HEK293T (cell line): ENCODE measurements around the gene DOCK10.
A peak's percentile ranks its signal among the peaks of the same experiment; 100 is the strongest.

Experiments
- CTCF ChIA-PET: fragments of 350-600 bp; formaldehyde crosslinking; extraction: SDS; loops from one replicate; lab custom pipeline; 2021; ENCODE audit warnings: antibody characterized with exemption, inconsistent platforms; lab: Yijun Ruan, JAX
- POLR2A ChIA-PET: fragments of 350-600 bp; formaldehyde crosslinking; extraction: SDS; loops from one replicate; lab custom pipeline; 2020; ENCODE audit warnings: antibody characterized with exemption, inconsistent platforms; lab: Yijun Ruan, JAX
- DNase-seq: peaks from one replicate; pipeline ENCODE4 v3.0.0; 2012; ENCODE audit warnings: mixed read lengths; ENCODE audit errors: extremely low spot score
- ARNT ChIP-seq: fragments of 450-650 bp; IDR thresholded peaks from 2 replicates; pipeline ENCODE4 v1.6.1; 2017; ENCODE audit warnings: mild to moderate bottlenecking
- BHLHE40 ChIP-seq: fragments of 450-650 bp; IDR thresholded peaks from 2 replicates; pipeline ENCODE4 v1.6.1; 2016; ENCODE audit warnings: mild to moderate bottlenecking, moderate library complexity, borderline replicate concordance
- CTBP1 ChIP-seq: fragments of 450-650 bp; IDR thresholded peaks from 2 replicates; pipeline ENCODE4 v1.6.1; 2016; ENCODE audit warnings: borderline replicate concordance
- ELF4 ChIP-seq: fragments of 450-650 bp; IDR thresholded peaks from 2 replicates; pipeline ENCODE4 v1.6.1; 2017; ENCODE audit warnings: antibody characterized with exemption
- FOXA1 ChIP-seq: fragments of 450-650 bp; IDR thresholded peaks from 2 replicates; pipeline ENCODE4 v1.6.1; 2016; ENCODE audit warnings: mild to moderate bottlenecking
- FOXK2 ChIP-seq: fragments of 450-650 bp; IDR thresholded peaks from 2 replicates; pipeline ENCODE4 v1.6.1; 2016; ENCODE audit warnings: mild to moderate bottlenecking
- FOXM1 ChIP-seq: fragments of 450-650 bp; IDR thresholded peaks from 2 replicates; pipeline ENCODE4 v1.6.1; 2017; ENCODE audit warnings: mild to moderate bottlenecking, borderline replicate concordance
- HDGF ChIP-seq: fragments of 450-650 bp; IDR thresholded peaks from 2 replicates; pipeline ENCODE4 v1.6.1; 2017; ENCODE audit warnings: antibody characterized with exemption, borderline replicate concordance
- L3MBTL2 ChIP-seq: fragments of 450-650 bp; conservative IDR thresholded peaks from 2 replicates; pipeline ENCODE4 v1.6.1; 2016; ENCODE audit warnings: mild to moderate bottlenecking
- LEF1 ChIP-seq: fragments of 450-650 bp; IDR thresholded peaks from 2 replicates; pipeline ENCODE4 v1.6.1; 2017; ENCODE audit warnings: mild to moderate bottlenecking, borderline replicate concordance
- NFRKB ChIP-seq: fragments of 450-650 bp; IDR thresholded peaks from 2 replicates; pipeline ENCODE4 v1.6.1; 2016; ENCODE audit warnings: mild to moderate bottlenecking, moderate library complexity
- PKNOX1 ChIP-seq: fragments of 450-650 bp; IDR thresholded peaks from 2 replicates; pipeline ENCODE4 v1.6.1; 2016
- SP1 ChIP-seq: fragments of 450-650 bp; IDR thresholded peaks from 2 replicates; pipeline ENCODE4 v1.6.1; 2017
- SUZ12 ChIP-seq: fragments of 450-650 bp; IDR thresholded peaks from 2 replicates; pipeline ENCODE4 v1.6.1; 2016; ENCODE audit warnings: mild to moderate bottlenecking
- TARDBP ChIP-seq: fragments of 450-650 bp; IDR thresholded peaks from 2 replicates; pipeline ENCODE4 v1.6.1; 2016
- ZNF384 ChIP-seq: fragments of 450-650 bp; IDR thresholded peaks from 2 replicates; pipeline ENCODE4 v1.6.1; 2016

DOCK10 gene

GRCh38 chr2:225002656-225003045, 39.6 kb downstream of the DOCK10 start:
- CTCF ChIA-PET: interaction anchor here (0.7 to 1.2 kb wide), 3 partner anchors 11 to 658 kb away, joined by 3 to 4 read pairs (median 3); no protein-coding TSS in a partner anchor
- DNase-seq: no peak
- no peak for TF ChIP-seq TARDBP
- no peak for TF ChIP-seq NFRKB
- no peak for TF ChIP-seq HDGF
- POLR2A ChIA-PET: no interaction called here

GRCh38 chr2:225002039-225002655, 40.1 kb downstream of the DOCK10 start:
- POLR2A ChIA-PET: no interaction called here
- 0 out of 2 replicates have a peak, but pooled peaks have one; percentile 53 for TF ChIP-seq FOXK2
- no peak for TF ChIP-seq NFRKB
- no peak for TF ChIP-seq FOXA1
- no peak for TF ChIP-seq L3MBTL2
- peak; percentile 50 for DNase-seq
- CTCF ChIA-PET: interaction anchor here (0.7 to 1.2 kb wide), 4 partner anchors 11 to 658 kb away, joined by 3 to 4 read pairs (median 3); no protein-coding TSS in a partner anchor

- ChIA-PET CTCF (interaction anchor here (0.6 kb wide), 1 partner anchor 149 kb away, joined by 6 read pairs; no protein-coding TSS in a partner anchor), POLR2A (no interaction called here)
- DNase-seq: no peak
- TF ChIP-seq ARNT: no peak
- no peak for TF ChIP-seq TARDBP
- no peak for TF ChIP-seq FOXK2
- no peak for TF ChIP-seq L3MBTL2
Observed at GRCh38 chr2:224999754-225000153, 42.5 kb downstream of the DOCK10 start.

GRCh38 chr2:224999321-224999720, 42.9 kb downstream of the DOCK10 start:
- ChIA-PET CTCF (interaction anchor here (0.6 kb wide), 1 partner anchor 149 kb away, joined by 6 read pairs; no protein-coding TSS in a partner anchor), POLR2A (no interaction called here)
- DNase-seq: no peak
- no peak for TF ChIP-seq FOXM1
- no peak for TF ChIP-seq SP1
- TF ChIP-seq ZNF384: no peak
- no peak for TF ChIP-seq HDGF
- TF ChIP-seq PKNOX1: no peak
- no peak for TF ChIP-seq BHLHE40
- no peak for TF ChIP-seq TARDBP
- TF ChIP-seq FOXK2: no peak
- TF ChIP-seq CTBP1: no peak
- TF ChIP-seq FOXA1: no peak
- no peak for TF ChIP-seq SUZ12
- no peak for TF ChIP-seq ELF4
- TF ChIP-seq L3MBTL2: no peak
- TF ChIP-seq NFRKB: no peak
- TF ChIP-seq ARNT: no peak
- TF ChIP-seq LEF1: no peak

GRCh38 chr2:224997802-224998201, 44.5 kb downstream of the DOCK10 start:
- ChIA-PET POLR2A (no interaction called here), CTCF (no interaction called here)
- no peak for DNase-seq
- TF ChIP-seq ARNT (no peak), FOXA1 (no peak), HDGF (no peak), PKNOX1 (no peak), LEF1 (no peak), TARDBP (no peak), BHLHE40 (no peak), SP1 (no peak), SUZ12 (no peak), FOXK2 (no peak), ZNF384 (no peak), ELF4 (no peak), L3MBTL2 (no peak), NFRKB (no peak), CTBP1 (no peak), FOXM1 (no peak)

GRCh38 chr2:224995419-224995818, 46.8 kb downstream of the DOCK10 start:
- CTCF ChIA-PET: no interaction called here

More at GRCh38 chr2:224995419-224995818, 46.8 kb downstream of the DOCK10 start:
- no peak for DNase-seq
- POLR2A ChIA-PET: no interaction called here
- TF ChIP-seq FOXA1 (no peak), CTBP1 (no peak), SUZ12 (no peak), NFRKB (no peak), TARDBP (no peak), LEF1 (no peak), FOXM1 (no peak), FOXK2 (no peak), ARNT (no peak), L3MBTL2 (no peak), ZNF384 (no peak), HDGF (no peak), SP1 (no peak), ELF4 (no peak), PKNOX1 (no peak), BHLHE40 (no peak)
